ENCODE data around the gene DNAI2.

GRCh38 chr17:74304184-74304583 lies 30.1 kb downstream of the DNAI2 start:
- TF ChIP-seq CTCF (conservative IDR thresholded peaks at IDR 0.05) (no peak), ZFX (IDR thresholded peaks at IDR 0.05) (no peak)

Data from C4-2B (cell line).